Stimulated activated CD8-positive, alpha-beta memory T cell treated with anti-CD3 and anti-CD28 coated beads, Interleukin-12 subunit alpha, Interleukin-12 subunit beta, amount 100 ng/mL, for 24 hours (primary cell): ENCODE measurements around the gene ITGB3.
A peak's percentile ranks its signal among the peaks of the same experiment; 100 is the strongest.

Experiments used
- DNase-seq: peaks from one replicate; pipeline ENCODE4 v3.0.0-alpha.2; 2020; ENCODE audit errors: extremely low read depth

ITGB3 gene

DNA sequence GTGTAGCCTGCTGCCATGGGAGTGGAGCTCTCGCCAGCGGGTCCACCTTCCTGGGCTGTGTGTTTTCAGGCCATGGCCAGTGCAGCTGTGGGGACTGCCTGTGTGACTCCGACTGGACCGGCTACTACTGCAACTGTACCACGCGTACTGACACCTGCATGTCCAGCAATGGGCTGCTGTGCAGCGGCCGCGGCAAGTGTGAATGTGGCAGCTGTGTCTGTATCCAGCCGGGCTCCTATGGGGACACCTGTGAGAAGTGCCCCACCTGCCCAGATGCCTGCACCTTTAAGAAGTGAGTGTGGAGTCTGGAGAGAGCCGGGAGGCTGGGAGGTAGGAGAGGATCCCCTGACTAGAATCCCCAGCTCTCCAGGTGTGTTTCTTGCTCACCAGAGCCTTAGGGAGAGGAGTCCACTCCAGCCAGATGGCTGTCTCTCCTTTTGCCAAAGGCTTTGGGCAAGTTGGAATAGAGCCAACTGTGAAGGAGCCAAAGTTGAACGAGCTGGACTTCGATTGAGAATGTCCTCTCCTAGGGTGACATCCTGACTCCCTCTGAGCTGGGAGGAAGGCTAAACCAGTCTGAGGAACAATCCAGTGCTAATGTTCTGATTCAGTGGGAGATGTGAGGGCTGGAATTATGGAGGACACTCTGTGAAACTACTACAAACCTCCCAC, 45.7 kb downstream of the ITGB3 start:
- DNase-seq = no peak

DNA sequence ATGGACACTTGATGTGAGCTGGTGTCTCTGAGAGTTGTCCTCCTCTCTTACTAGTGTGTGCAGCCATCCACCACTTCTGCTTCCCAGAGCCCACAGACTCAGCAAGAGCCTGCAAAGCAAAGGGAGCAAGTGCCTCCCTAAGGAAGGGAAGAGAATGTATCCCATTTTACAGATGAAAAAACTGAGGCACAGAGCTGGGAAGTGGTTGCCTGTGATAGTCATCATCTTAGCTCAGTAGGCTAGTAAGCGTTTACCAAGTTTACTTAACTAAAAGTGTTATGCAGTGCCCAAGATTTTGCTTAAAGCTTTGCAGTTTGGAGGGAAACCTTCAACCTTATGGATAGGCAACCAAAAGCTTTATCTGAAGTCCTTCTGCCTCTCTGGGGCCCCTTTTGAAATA, 47.1 kb downstream of the ITGB3 start:
- no peak for DNase-seq

DNA sequence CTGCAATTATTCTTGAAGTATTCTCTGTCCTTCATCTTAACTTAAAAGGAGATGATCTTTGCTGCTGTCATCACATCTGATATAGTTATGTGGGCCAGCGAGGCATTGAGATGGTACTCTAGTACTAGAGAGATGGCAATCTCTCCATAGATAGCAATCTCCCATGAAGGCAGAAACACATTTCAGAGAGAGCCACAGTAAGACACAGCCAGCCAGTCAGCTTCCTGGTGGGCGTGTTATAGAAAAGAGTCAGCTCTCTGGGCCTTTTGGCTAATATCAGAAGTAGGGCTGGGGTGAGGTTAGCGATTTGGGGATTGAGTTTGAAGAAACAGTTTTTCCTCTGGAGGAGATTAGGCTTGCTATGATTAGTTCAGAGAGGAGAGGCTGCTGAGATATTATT, 47.5 kb downstream of the ITGB3 start:
- no peak for DNase-seq

DNA sequence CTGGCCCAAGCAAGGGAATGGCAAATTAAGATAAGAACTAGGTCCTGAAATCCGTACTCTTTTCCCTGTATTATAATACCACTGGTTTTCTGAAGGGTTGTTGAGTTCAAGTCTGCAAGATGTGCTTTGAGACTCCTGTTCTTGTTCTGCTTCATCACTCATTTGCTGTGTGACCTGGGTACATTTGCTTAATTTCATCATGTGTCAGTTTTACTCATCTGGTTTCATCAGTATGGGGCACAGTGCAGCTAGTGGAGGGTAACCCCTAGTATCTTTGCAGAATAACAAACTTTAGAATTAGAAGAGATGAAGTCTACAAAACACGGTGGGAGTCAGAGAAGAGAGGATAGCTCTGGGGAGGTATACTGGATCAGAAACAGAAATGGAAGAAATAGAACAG, 48.2 kb downstream of the ITGB3 start:
- DNase-seq = no peak

DNA sequence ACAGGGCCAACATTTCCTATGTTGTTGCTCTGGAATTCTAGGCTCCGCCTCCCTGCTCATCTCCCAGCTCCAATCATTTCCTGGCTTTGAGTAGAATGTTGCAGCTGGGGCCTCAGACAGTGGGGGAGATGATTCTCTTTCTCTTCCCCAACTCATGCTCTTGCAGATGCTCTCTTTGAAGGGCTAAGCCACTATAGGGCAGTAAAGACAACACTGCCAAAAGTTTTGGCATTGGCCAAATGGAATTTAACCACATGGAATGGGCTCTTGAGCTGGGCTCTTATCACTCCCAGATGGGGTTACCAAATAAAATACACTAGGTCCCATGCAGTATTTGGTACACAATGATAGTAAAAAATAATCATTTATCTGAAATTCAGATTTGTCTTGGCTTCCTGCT, 50.6 kb downstream of the ITGB3 start:
- DNase-seq = no peak

DNA sequence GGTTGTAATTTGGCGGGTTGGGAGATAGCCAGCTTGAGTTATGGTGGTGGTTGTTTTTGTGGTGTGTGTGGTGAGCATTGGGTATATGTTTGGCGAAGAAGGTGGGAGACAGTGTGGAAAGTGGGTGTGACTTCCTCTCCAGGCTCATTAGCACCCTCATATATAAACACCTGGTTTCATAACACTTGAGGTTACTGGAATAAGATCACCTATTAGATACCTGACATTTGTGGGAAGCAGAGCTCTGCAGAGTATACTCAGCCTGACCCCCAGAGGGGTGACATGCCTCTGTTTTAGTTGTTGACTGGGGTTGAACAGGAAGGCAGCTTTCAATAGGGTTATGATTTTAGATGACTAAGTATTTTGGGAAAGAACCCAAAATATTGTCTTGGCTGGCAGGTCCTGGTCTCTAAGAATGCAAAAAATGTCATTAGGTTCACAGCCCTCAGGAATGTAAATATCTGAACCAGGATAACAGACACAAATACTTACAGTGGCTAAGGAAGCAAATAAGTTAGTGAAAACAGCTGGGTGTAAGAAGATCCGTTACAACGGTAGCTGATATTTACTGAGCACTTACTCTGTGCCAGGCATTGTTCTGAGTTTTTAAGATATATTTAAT, 51.8 kb downstream of the ITGB3 start:
- no peak for DNase-seq

DNA sequence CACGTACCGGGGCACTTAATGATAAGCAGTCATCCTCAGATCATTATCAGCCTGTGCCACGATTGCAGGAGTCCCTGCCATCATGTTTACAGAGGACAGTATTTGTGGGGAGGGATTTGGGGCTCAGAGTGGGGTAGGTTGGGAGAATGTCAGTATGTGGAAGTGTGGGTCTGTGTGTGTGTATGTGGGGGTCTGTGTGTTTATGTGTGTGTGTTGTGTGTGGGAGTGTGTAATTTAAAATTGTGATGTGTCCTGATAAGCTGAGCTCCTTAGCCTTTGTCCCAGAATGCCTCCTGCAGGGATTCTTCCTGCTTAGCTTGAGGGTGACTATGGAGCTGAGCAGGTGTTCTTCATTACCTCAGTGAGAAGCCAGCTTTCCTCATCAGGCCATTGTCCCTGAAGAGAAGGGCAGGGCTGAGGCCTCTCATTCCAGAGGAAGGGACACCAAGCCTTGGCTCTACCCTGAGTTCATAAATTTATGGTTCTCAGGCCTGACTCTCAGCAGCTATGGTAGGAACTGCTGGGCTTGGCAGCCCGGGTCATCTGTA, 56.6 kb downstream of the ITGB3 start:
- DNase-seq = no peak

DNA sequence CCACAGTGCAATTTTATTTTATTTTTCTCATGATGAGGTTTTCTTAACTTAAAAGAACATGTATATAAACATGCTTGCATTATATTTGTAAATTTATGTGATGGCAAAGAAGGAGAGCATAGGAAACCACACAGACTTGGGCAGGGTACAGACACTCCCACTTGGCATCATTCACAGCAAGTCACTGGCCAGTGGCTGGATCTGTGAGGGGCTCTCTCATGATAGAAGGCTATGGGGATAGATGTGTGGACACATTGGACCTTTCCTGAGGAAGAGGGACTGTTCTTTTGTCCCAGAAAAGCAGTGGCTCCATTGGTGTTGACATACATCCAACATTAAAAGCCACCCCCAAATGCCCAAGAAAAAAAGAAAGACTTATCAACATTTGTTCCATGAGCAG, 57.8 kb downstream of the ITGB3 start:
- DNase-seq = no peak

DNA sequence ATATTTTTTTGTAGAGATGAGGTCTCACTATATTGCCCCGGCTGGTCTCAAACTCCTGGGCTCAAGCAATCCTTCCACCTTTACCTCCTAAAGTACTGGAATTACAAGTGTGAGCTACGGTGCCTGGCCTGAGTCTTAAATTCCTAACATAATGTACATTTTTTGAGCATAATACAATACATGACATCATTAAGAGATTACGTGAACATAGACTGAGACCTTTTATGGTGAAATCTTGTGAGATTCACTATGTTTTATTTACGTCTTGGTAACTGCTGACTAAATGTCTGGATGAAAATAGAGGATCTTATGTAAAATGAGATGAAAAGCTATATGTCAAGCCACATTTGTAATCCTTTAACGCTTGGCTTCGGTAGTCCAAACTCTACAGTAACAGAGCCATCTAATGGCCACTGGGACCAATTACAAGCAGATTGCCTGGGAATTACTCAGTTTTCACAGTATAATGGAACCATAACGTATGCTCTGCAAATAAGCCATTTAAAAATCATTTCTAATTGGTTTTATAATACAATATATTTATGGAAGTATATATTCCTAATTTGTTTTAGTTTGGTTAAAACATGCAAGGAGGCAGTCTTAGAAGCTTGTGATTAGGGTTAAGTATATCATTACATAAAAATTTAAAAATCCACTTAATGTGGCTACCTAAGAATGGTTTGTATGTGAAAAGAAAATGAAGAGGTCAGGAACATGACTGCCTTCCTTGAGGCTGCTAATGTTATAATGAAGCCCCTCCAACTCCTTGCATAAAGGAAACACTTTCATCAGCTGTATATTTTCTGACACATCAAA, 62.0 kb downstream of the ITGB3 start:
- no peak for DNase-seq

DNA sequence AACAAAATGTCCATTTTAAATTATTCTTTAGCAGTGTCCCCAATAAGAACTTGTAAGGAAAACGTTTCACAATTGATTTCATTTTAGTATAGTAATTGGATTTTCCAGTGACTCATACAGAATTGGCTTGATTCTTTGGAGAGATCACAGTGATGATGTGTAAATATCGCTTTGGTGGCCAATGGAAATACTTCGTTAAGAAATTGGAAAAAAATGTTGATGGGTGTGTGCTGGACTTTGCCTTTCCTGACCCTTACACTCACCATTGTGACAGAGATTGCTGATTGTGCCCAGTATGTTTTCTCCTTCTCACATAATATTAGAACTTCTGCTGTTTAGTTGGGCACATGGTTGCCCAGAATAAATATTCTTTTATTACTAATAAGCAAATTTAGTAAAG, 62.7 kb downstream of the ITGB3 start:
- DNase-seq = no peak

DNA sequence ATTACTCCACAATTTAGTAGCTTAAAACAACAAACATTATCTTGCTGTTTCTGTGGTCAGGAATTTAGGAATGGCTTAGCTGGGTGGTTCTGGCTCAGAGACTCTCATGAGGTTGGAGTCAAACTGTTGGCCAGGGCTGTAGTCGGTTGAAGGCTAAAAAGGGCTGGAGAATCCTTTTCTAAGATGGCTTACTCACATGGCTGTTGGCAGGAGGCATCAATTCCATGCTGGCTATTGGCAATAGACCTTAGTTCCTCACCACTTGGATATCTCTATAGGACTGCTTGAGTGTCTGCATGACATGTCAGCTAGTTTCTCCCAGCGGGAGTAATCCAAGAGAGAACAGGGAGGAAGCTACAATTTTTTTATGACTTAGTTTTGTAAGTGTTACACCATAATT, 63.5 kb downstream of the ITGB3 start:
- no peak for DNase-seq

DNA sequence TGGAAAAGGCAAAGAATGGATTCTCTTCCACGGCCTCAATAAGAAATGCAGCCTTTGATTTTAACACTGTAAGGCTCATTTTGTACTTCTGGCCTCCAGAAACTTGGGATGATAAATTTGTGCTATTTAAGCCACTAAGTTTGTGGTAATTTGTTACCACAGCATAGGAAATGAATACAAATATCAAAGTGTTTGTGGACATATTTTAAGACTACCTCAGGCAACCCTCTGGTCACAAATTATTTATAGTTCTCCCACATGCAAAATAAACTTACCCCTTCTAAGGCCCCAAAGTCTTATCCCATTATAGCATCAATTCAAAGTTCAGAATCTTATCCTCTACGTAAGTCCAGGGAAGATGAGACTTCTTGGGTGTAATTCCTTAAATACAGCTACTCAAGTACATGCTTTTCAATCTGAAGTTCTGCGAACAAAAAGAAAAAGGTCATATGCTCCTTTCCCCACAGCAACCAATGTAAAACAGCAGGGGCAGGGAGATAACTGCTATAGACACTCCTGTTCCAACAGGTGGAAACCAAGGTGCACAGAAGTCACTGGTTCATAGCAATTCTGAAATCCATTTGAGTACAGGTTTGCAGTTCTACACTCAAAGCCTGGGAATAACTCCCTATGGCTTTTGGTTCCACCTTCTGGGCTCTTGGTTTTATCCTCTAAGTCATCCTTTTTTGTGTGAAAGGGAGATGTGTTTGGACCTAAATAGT, 64.7 kb downstream of the ITGB3 start:
- no peak for DNase-seq

DNA sequence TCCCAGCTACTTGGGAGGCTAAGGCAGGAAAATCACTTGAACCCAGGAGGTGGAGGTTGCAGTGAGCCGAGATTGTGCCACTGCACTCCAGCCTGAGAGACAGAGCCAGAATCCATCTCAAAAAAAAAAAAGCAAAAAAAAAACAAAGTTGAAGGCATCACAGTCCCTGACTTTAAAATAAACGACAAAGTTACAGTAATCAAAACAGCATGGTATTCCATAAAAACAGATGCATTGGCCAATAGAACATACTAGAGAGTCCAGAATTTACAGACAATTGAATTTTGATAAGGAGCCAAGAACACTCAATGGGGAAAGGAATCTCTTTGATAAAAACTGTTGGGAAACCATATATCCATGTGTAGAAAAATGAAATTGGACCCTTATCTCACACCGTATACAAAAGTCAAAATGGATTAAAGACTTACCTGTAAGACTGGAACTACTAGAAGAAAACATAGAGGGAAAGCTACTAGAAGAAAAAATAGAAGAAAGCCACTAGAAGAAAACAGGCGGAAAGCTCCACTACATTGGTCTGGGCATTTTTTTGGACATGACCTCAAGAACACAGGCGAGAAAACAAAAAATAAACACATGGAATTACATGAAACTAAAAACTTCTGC, 67.4 kb downstream of the ITGB3 start:
- DNase-seq = no peak

DNA sequence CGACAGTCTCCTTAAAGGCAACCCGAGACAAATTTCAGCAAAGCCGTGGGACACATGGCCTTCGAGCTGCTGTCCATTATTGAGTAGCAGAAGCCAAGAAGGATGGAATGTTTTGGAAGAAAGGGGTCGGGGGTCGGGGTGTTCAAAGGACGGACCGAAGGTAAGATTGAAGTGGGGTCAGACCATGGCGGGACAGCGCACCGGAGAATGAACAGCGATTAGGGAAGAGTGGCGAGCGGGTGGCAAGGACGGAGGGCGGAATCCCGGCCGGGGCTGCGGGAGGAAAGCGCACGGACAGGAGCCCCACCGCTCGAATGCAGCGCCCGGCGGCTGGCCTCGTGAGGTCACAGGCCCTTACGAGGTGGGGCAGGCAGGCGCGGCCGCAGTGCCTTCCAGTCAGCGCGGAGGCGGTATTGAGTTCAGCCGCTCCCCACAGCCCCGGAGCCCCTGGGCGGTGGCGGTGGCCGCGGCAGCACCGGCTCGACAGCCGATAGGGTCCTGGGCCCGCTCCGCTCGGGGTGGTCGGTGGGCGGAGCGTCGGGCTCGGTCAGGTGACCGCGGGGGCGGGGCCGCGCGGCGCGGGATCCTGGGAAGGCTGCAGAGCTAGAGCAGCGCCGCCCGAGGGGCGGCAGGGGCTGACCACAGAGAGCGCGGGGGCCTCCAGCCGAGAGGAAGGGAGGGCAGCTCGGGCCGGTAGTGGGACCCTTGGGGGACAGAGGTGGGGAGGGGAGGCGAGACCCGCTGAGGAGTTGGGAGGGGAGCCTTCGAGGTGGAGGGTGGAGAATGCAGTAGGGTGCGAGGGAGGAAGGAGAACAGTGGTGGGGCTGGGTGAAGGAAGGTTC, 70.0 kb downstream of the ITGB3 start, which contains the start of gene EFCAB13:
EFCAB13 (plus strand) TSS at position 574 of the 842 bp plus-strand sequence. CDS start 4,399 bp downstream, outside the sequence.
- DNase-seq = peak; percentile 48

DNA sequence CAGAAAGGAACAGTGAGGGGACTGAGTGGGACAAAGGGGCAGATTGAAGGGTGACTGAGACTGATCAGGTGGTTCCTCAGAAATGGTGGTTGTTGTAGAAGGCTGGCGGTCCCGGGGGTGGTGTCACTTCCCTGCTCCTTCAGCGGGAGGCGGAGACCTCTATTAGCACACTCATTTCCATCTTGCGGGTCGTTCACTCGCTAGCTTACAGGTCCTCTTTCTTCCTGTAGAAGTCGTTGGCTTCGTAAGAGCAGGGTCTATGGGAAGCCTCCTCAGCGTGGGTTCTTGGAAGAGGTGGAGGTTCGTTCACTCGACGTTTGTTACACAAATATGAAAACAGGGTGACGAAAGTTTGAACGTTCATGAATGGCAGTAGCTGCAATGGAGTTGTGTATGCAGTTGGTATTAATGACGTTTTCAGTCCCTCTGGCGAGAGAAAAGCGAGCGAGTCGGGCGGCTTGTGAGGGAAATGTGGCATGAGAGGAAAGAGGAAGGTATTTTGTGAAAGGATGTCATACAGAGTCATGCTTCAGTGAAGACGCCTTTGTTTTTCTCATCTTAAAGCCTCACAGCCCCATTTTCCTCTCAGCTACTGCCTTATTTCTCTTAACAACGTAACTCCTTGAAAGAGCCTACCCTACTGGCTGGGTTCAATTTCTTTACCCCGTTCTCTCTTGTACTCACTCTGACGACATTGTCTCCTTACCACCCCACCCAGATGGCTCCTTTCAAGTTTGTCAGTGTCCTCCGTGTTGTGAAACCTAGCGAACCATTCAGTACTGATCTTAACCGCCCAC, 70.8 kb downstream of the ITGB3 start:
- DNase-seq = no peak

DNA sequence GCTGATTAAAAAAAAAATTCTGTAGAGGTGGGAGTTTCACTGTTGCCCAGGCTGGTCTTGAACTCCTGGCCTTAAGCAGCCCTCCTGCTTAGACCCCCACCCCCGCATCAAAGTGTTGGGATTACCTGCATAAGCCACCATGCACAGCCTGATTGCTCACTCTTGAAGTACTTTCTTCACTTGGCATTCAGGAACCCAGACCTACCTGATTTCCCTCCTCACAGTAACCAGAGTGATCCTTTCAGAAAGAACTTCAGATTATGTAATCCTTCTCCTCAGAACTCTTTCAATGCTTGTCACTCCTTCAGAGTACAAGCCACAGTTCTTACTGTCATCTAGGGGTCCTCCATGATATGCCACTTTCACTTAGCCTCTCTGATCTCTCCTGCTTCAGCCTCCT, 71.5 kb downstream of the ITGB3 start:
- no peak for DNase-seq

DNA sequence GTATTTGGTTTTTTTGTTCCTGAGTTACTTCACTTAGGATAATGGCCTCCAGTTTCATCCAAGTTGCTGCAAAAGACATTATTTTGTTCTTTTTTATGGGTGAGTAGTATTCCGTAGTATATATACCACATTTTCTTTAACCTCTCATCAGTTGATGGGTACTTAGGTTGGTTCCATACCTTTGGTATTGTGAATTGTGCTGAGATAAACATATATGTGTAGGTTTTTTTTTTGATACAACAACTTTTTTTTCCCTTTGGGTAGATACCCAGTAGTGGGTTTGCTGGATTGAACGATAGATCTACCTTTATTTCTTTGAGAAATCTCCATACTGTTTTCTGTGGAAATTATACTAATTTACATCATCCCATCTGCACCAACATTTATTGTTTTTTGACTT, 76.9 kb downstream of the ITGB3 start:
- DNase-seq = no peak

DNA sequence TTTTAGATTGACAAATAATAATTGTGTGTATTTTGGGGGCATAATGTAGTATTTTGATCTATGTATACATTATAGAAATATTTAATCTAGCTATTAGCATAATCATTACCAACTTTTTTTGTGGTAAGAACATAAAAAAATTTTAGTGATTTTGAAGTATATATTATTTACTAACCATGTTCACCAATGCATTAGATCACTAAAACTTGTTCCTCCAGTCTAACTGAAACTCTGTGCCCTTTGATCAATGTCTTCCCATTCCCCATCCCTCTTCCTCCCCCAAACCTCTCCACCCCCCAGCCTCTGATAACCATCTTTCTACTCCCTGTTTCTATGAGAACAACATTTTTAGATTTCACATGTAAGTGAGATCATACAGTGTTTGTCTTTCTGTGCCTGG, 78.7 kb downstream of the ITGB3 start:
- no peak for DNase-seq

DNA sequence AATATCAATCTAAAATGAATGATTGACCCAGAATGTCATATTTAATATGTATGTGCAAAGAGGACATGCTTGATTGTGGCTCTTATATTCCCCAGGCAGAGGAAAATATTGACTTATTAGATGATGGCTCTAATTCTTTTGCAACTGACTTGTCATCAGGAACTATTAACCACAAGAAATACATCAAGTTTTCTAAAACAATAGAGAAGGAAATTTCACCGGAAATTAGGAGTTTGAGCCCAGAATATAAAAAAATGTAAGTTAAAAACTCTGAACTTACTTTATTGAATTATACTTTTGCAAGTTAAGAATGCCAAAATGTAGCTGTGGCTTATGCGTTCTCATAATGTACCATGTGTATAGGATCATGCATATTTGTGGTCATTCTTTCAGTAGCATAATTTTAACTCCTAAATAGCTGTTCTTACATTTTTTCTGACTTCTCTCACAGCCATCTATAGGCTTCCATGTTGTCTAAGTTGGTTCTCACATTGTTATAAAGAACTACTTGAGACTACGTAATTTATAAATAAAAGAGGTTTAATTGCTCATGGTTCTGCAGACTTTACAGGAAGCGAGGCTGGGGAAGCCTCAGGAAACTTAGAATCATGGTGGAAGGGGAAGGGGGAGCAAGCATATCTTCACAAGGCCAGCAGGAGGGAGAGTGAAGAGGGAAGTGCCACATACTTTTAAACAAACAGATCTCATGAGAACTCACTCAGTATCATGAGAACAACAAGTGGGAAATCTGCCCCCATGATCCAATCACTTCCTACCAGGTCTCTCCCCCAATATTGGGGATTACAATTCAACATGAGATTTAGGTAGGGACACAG, 81.7 kb downstream of the ITGB3 start:
- DNase-seq = no peak
